Motor neuron (in vitro differentiated cells): ENCODE data around the gene ARHGAP40. TPM values are rescaled to one million over a fixed set of nuclear protein-coding genes. Genes with fewer than 3 reads are reported as not detected.

Source experiments
- ATAC-seq, 8 experiments: fragments of 200-7000 bp; cut with Tn5 transposase; replicated peaks in 6 of 8; 2 replicates each; pipeline ENCODE4 v1.8.0; 2021; ENCODE audit warnings: mild to moderate bottlenecking in 8 of 8, moderate library complexity in 8 of 8
- H3K27ac ChIP-seq, 2 donors: fragments of 250-450 bp; sonication (Bioruptor Pico); 2 replicates each; pipeline ENCODE4 v1.9.0; 2021; ENCODE audit warnings: antibody characterized with exemption in 2 of 2, mild to moderate bottlenecking in 2 of 2, moderate library complexity in 1 of 2
- H3K4me1 ChIP-seq, 2 donors: fragments of 250-450 bp; sonication (Bioruptor Pico); replicated peaks in 1 of 2; 2 replicates each; pipeline ENCODE4 v1.6.1; 2021; ENCODE audit warnings: antibody characterized with exemption in 2 of 2, mild to moderate bottlenecking in 2 of 2, moderate library complexity in 1 of 2
- H3K4me3 ChIP-seq, 5 donors: fragments of 250-450 bp; sonication (Bioruptor Pico); 2 replicates each; pipeline ENCODE4 v1.9.0; 2021; ENCODE audit warnings: antibody characterized with exemption in 5 of 5, mild to moderate bottlenecking in 5 of 5, moderate library complexity in 4 of 5
- WGBS, 10 experiments: fragments of 450-650 bp; shearing (Covaris generic); methylation state at CpG; one replicate each; pipeline ENCODE4 v1.0.0; 2022; 5-methylcytosine and 5-hydroxymethylcytosine counted together
- in situ Hi-C, 9 experiments: fragments of 400-800 bp; cut with MboI; loops; one replicate each; pipeline ENCODE4 v1.15.0; 2021; ENCODE audit warnings: low sequenced_read_pairs in 9 of 9, low pct_unique_long_range_greater_than_20kb in 2 of 9; ENCODE audit not compliant: unreplicated experiment in 9 of 9
- total RNA-seq, 8 experiments: library from RNA; unstranded; fragments of 300-600 nt; gene quantifications; 2 replicates each; pipeline versions ENCODE4 v1.2.3 to v1.2.4, GENCODE V29; 2022

Gene ARHGAP40
- total RNA-seq, 8 experiments from 2014 or later = 0.21 to 0.95 TPM; not detected in 6

DNA sequence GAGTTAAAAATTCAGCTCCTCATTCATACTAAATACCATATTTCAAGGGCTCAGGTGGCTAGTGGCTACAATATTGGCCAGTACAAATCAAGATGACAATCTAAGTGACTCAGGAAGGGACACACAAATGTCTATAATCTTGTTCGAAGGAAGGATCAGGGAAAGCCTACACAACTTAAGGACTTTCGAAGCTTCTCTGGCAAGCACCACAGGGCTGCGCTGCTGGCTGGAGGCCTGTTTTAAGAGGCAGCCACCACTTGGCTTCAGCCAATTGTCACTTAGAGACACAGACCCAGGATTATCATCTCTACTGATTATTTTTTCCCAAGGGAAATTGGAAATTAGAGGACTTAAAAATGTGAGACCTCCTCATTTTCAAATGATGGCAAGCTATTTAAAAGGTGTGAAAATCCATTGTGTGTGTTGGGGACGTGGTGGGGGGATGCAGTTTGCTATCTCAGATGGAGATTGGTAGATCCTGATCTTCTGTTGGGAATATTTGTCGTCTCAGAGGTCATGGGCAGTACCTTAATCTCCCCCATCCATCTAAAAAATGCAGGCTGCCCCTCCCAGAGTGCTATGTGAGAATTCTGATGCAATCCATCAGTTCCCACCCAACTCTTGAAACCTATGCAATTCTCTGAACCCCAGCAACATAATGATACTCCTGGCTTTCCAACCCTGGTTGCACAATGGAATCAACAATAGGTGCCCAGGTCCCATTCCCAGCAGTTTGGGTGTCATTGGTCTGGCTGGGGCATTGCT lies 11.3 kb downstream of the ARHGAP40 start:
- peak in 2 of 8 experiments; percentile 34 to 75 for ATAC-seq
- WGBS, 10 experiments = 18 to 93% (median 63%) methylated on average over 1 to 4 of the region's 5 CpGs; no CpG with 5 or more reads in 1 of the 10 experiments

DNA sequence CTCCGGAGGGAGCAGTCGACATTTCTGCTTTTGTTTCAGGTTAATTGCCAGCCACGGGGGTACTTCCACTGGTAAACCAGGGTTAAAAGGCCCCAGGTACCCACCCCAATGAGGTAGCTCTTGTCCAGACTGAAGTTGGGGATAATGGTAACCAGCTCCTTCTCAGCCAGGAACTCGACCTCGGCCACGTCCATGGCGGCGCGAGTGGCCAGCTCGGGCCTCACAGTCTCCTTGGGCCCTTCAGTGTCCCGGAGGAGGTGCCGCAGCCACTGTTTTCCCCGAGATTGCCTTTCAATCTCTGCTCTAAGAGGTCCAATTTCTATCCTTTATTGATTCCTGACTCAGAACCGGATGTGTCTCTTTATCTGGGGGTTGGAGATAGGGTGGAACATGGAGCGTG lies 13.7 kb downstream of the ARHGAP40 start:
- H3K27ac ChIP-seq = no peak overlapping the region
- WGBS, 10 experiments = 60 to 90% (median 77%) methylated on average over 2 to 9 of the region's 15 CpGs; no CpG with 5 or more reads in 2 of the 10 experiments
- in situ Hi-C loops = no loop called here

More for the DNA sequence above, 11.3 kb downstream of the ARHGAP40 start:
- no peaks in the 10 kb centered on the region for H3K4me1 ChIP-seq
- H3K27ac ChIP-seq = no peak overlapping the region
- in situ Hi-C loops = no loop called here
- no peak overlapping the region for H3K4me3 ChIP-seq

DNA sequence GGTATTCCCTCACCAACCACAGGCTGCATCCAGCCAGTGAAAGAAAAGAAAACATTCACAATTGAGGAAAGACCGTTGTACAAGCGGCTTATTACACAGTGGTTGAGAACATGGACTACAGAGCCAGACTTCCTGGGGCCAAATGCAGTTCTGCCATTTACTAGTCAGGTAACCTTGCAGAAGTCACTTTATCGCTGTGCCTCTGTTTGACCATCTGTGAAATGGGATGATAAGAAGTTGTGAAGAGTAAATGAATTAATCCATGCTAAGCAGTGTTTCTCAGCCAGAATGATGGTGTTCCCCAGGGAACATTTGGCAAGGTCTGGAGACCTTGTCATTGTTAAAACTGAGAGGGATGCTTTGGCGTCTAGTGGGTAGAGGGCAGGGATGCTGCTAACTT lies 14.8 kb downstream of the ARHGAP40 start:
- H3K4me1 ChIP-seq = no peaks in the 10 kb centered on the region
- H3K4me3 ChIP-seq = no peak overlapping the region
- no peak for ATAC-seq
- WGBS, 10 experiments = 33 to 100% (median 84%) methylated on average over 1 to 4 of the region's 4 CpGs; no CpG with 5 or more reads in 3 of the 10 experiments
- H3K27ac ChIP-seq = no peak overlapping the region
- in situ Hi-C loops = no loop called here

More for the DNA sequence above, 13.7 kb downstream of the ARHGAP40 start:
- Histone ChIP-seq H3K4me3 (no peak overlapping the region), H3K4me1 (no peaks in the 10 kb centered on the region)
- no peak for ATAC-seq

DNA sequence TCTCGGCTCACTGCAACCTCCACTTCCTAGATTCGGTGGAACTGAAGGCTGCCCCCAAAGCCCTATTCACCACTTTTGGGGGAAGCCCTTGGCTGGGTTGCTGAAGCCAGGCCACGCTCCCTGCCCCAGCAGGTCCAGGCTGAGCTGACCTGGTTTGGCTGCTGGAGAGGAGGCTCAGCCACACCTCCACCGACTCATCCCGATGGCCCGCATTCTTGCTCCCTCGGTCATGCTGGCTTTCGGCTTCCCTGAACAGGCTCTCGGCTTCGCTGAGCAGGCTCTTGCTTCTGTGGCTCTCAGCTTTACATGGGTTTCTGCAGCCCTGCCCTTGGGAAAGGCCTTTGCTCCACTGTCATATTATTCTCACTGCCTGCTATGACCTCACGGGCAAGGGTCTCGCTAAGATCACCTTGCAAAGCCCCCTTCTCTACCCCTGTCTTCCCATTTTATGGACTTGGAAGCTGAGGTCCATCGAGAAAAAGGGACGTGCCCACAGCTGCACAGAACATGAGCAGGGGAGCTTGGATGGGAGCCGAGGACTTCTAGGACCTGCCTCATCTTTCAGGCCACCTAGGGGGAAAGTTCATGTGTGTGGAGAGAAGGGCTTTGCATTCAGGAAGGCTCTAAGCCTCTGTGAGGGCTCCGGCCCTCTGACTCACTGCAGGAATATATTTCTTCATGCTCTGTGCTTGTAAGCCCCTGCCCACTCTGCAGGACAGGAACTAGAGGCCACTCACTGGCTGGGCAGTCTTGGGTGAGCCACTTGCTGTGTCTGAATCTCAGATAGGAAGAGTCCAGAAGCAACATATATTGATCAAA lies 15.6 kb downstream of the ARHGAP40 start:
- Histone ChIP-seq H3K4me3 (no peak overlapping the region), H3K27ac (no peak overlapping the region), H3K4me1 (no peaks in the 10 kb centered on the region)
- 0 to 86% (median 69%) methylated on average over 1 to 10 of the region's 16 CpGs; no CpG with 5 or more reads in 2 of the 10 experiments for WGBS, 10 experiments
- in situ Hi-C loops = no loop called here
- peak in 2 of 8 experiments; percentile 60 to 74 for ATAC-seq

DNA sequence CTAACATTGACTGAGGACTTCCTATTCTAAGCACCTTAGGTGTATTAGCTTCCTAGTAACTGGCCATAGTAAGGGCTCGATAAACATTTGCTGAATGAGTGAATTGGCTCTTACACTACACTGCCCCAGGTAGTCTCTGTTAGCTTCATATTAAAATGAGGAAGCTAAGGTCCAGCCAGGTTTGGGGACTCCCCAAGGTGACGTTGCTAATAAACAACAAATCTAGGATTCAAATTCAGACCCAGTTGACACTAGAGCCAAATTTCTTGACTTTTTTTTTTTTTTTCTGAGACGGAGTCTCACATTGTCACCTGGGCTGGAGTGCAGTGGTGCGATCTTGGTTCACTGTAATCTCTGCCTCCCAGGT lies 16.2 kb downstream of the ARHGAP40 start:
- Histone ChIP-seq H3K27ac (no peak overlapping the region), H3K4me3 (no peak overlapping the region), H3K4me1 (no peaks in the 10 kb centered on the region)
- 78 to 100% (median 92%) methylated on average over 1 to 4 of the region's 4 CpGs; no CpG with 5 or more reads in 3 of the 10 experiments for whole genome bisulfite sequencing, 10 experiments
- in situ Hi-C loops = no loop called here
- ATAC-seq = no peak

DNA sequence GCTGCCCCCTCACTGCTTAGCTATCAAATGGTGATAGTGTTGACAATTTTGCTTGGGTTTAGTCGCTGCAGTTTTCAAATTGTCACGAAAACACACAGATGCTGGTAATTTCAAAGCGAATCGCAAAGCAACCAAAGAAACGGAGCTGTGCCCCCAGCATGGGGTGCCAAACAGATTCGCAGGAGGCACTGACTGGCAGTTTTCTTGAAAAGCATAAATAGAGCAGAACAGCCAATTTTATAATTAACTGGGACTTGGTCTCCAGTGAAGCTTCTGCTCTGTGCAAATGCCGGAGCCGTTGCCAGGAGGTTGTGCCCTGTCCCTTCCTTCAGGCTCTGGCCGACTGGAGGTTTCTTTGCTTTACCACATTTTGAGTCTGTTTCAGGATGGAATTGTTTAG lies 18.8 kb downstream of the ARHGAP40 start:
- ATAC-seq = no peak
- H3K4me1 ChIP-seq = no peaks in the 10 kb centered on the region
- WGBS, 10 experiments = 0 to 77% (median 45%) methylated on average over 1 to 9 of the region's 9 CpGs; no CpG with 5 or more reads in 2 of the 10 experiments
- no peak overlapping the region for H3K4me3 ChIP-seq
- in situ Hi-C loops = no loop called here
- H3K27ac ChIP-seq = no peak overlapping the region

DNA sequence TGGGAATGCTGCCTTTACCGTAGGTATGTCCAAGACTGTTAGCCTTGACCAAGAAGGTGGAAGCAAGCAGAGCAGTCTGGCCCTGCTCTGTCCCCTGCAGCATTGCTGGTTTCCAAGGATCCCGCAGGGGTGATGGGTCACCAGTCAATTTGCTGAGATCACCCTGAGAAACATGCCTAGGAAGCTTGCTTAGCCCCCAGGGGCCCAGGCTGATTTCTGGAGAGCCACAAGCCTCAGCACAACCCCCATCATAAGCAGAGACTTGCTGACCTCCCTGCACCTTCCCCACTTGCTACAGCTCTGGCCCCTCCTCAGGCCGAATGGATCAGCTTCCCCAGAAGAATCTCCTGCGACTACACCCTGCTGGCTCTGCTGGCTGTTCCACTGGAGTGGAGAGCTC lies 21.5 kb downstream of the ARHGAP40 start:
- in situ Hi-C loops = no loop called here
- WGBS, 10 experiments = 38 to 83% (median 80%) methylated on average over 1 to 2 of the region's 4 CpGs; no CpG with 5 or more reads in 6 of the 10 experiments
- H3K27ac ChIP-seq = no peak overlapping the region

DNA sequence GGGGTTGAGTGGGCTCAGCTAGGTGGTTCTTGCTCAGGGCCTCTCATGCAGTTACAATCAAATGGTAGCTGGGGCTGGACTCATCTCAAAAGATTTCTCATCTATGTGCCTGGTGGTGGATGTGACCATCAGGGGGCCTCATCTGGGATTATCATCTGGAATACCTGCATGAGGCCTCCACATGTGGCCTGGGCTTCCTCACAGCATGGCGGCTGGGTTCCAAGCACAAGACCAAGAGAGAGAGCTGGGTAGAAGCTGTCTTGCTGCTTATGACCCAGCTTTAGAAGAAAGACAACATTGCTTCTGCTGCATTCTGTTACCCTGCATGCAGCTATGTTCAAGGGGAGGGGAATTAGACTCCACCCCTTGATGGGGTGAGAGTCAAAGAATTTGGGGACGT lies 22.5 kb downstream of the ARHGAP40 start:
- WGBS, 10 experiments = 43 to 100% (median 60%) methylated on average over 1 to 2 of the region's 2 CpGs; no CpG with 5 or more reads in 5 of the 10 experiments
- Histone ChIP-seq H3K27ac (no peak overlapping the region), H3K4me3 (no peak overlapping the region), H3K4me1 (no peaks in the 10 kb centered on the region)
- ATAC-seq = no peak
- in situ Hi-C loops = no loop called here

More for the DNA sequence above, 21.5 kb downstream of the ARHGAP40 start:
- Histone ChIP-seq H3K4me3 (no peak overlapping the region), H3K4me1 (no peaks in the 10 kb centered on the region)
- peak in 2 of 8 experiments; percentile 29 to 43 for ATAC-seq

DNA sequence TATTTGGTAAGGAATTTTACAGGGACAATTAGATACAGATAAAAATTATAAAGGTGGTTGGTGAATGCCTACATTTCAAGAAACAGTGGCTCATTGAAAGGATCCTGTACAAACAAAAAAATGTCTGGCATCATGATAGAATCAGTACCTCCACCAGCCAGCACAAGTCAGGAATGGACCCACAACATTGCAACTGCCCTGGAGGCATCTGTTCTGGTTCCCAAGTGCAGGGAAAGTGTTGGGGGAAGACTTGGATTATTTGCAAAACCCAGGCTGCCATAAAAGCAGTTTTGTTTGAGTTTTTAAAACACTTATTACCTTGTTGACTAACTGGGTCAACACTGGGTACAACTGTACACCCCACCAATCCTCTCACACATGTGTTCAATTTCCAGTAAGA lies 24.3 kb downstream of the ARHGAP40 start:
- Histone ChIP-seq H3K4me1 (peaks cover 0 to 3% of the 10 kb centered on the region in 2 donors), H3K27ac (no peak overlapping the region), H3K4me3 (no peak overlapping the region)
- in situ Hi-C loops = loop anchor here in 3 of 9 experiments (25.0 kb wide), 1 partner anchor 111 kb away; the partner anchor contains the start of gene ACTR5 (in 3 of the 3)
- ATAC-seq = no peak

DNA sequence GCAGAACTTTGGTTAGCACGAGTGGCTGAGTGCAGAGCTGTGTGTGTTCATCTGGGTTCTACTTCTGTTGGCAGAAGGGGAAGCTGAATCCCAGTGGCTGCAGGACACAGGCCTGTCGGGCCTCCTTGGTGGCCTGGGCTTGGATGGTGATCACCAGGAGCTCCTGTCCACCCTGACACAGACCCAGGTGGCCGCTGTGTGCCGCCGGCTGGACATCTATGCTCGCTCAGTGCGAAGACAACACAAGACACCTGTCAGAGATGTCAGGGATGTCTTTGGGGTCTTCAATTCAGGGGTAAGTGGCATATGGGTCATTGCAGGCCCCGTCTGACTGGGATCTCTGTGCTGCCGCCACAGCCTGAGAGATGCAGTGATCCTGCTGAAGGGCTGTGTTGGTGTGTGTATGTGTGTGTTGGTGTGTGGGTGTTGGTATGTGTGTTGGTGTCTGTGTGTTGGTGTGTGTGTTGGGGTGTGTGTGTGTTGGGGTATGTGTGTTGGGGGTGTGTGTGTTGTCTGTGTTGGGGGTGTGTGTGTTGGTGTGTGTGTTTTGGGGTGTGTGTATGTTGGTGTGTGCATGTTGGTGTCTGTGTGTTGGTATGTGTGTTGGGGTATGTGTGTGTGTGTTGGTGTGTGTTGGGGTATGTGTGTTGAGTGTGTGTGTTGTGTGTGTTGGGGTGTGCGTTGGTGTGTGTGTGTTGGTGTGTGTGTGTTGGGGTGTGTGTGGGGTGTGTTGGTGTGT lies 25.5 kb downstream of the ARHGAP40 start:
- no peak for ATAC-seq
- peaks cover 0 to 6% of the 10 kb centered on the region in 2 donors for H3K4me1 ChIP-seq
- 43 to 100% (median 73%) methylated on average over 1 to 7 of the region's 10 CpGs; no CpG with 5 or more reads in 6 of the 10 experiments for WGBS, 10 experiments
- no peak overlapping the region for H3K27ac ChIP-seq
- no peak overlapping the region for H3K4me3 ChIP-seq
- in situ Hi-C loops = loop anchor here in 3 of 9 experiments (25.0 kb wide), 1 partner anchor 110 kb away; the partner anchor contains the start of gene ACTR5 (in 3 of the 3)

DNA sequence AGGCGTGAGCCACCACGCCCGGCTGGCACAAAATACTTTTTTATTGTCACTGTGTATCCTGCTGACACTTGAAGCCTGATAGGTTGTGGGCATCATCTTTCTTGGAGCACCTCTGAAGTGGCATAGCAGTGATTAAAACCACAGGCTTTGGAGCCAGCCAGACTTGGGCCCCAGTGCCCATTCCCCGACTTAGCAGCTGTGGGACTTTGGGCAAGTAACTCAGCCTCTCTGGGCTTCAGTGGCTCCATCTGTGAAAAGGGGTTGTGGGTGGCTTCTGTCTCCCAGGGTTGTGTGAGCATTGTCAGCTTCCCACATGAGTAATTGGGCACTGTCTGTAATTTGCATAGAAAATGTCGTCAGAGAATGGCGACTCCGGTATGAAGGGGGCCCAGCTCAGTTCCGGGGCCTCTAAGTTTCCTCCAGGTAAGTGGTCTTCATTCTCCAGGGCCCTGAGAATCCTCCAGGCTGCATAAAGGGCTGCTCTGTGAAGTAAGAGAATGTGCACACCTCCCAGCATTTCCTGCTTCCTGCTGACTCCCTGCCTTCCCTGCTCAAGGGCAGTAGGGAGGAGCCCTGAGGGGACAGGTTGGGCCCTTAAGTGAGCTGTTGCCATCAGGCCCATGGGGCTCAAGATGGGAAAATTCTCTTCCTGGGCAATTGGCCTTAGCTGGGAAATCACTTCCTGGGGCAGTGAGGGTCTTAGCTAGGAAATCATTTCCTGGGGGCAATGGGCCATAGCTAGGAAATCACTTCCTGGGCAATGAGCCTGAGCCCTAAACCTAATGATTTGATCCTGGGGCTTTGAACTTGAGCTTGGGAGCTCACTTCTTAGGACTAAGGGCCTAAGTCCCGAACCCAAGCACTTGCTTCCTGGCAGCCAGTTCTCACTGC lies 27.2 kb downstream of the ARHGAP40 start:
- Histone ChIP-seq H3K4me3 (no peak overlapping the region), H3K27ac (no peak overlapping the region), H3K4me1 (peaks cover 0 to 6% of the 10 kb centered on the region in 2 donors)
- in situ Hi-C loops = loop anchor here in 3 of 9 experiments (25.0 kb wide), 1 partner anchor 108 kb away; the partner anchor contains the start of gene ACTR5 (in 3 of the 3)
- peak in 2 of 8 experiments; percentile 39 to 41 for ATAC-seq
- WGBS, 10 experiments = 15 to 100% (median 58%) methylated on average over 1 to 4 of the region's 9 CpGs; no CpG with 5 or more reads in 3 of the 10 experiments
